NCI-H748 (cell line): ENCODE measurements around the gene AGPAT3.

Experiments used
- DNase-seq: peaks from one replicate; lab custom pipeline; 2025; ENCODE audit not compliant: unreplicated experiment; lab: John Stamatoyannopoulos, UW

AGPAT3 gene

GRCh38 chr21:43989401-43989800 is 124.4 kb downstream of the AGPAT3 start:
- DNase-seq, result no peak

DNA sequence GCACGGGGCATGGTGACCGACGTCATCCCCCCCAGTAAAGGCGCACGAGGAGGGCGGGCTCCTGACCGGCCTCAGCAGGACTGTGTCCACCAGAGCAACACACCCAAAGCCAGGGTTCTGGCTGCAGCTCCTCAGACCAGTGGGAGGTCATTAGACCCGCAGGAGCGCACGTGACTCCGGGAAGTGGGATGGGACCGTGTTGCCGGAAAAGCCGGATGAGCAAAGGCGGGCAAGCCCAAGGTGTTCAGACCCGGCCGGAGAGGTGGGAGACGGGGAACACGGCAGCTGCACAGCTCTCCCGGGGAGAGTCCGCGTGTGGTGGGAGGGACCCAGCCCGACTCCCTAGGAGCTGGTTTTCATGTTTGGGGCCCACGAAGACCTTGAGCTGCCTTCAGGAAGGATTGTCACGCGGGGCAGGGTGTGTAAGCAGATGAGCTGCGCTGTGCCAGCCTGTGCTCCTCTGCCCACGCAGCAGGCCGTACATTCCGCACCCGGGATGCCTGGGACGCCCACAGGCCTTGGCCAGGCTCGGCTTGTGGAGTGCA is 126.5 kb downstream of the AGPAT3 start:
- DNase-seq, result no peak

- DNase-seq, result no peak
Measured at GRCh38 chr21:43992121-43992520, 127.1 kb downstream of the AGPAT3 start.

DNA sequence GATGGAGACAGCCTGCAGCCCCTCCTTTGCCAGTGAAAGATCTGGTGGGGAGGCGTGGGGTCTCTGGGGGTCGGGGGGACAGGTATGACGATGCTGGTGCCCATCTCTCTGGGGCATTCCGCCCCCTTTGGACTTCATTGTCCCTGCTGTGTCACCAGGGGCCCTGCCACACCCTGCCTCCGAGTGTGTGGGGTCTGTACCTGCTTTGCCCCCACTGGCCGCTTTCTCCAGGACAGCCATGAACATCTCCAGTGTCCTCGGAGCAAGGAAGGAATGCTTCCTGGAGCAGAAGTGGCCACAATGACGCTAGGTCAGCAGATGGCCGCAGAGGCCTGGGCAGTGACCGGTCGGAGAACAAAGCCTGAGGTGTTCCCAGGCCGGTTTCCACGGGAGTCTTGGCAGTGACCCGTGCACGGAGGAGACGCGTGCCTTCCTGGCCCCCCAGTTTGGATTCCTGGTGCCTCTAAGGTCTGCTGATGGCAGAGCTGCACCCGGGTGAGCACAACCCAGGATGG is 128.5 kb downstream of the AGPAT3 start:
- DNase-seq, result no peak

DNA sequence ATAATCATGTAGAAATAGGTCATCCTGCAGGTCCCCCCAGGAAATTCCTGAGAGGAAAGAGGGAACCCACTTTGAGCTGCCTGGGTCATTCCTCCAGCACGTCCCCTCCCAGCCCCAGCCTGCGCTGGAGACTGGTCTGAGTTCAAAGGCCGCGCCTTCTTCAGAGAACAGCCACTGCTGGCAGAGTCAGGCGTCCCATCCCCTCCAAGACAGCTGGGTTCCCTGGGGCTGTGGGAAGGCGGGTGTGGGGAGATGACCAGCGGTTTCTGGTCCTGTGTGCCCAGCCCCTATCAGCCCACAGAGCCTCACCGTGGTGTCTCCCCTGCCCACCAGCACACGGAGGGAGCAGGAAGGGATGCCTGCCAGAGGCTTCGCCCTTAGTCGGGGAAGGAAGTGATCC is 129.1 kb downstream of the AGPAT3 start:
- DNase-seq, result no peak

- no peak for DNase-seq
Measured at GRCh38 chr21:43994646-43995045, 129.6 kb downstream of the AGPAT3 start.

GRCh38 chr21:43995521-43996105 is 130.6 kb downstream of the AGPAT3 start:
- DNase-seq, result no peak

DNA sequence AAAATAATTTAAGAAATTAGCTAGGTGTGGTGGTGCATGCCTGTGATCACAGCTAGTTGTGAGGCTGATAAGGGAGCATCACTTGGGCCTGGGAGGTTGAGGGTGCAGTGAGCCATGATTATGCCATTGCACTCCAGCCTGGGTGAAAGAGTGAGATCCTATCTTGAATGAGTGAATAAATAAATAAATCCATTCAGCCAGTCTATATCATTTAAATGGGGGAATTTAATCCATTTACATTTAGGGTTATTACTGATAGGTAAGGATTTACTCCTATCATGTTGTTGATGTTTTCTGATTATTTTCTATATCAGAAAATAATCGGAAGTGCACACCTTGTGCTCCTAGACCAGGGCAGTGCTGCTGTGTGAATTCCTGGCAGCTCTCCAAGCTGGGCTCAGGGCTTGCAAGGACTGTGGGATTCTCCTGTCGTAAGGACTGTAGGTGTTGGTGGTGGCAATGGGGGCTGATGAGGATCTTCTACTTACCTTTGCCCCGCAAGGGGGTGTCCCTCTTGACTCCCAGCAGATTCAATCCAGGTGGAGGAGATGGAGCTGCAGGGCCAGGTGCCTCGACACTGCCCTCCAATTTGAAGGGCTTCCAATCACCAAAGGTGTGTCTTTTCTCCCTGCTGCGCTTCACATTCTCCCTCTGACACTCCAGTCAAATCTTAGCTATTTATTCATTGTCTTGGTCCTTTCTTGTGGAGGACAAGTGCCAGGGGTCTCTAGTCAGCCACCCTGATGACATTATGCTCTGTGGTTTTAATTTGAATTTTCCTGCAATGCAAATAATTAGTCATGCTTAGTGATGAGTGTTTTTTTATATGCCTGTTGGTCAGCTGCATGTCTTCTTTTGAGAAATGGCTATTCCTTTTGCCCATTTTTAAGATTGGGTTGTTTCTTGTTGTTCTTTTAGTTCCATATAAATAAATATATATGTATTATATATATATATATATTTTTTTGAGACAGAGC is 133.0 kb downstream of the AGPAT3 start:
- no peak for DNase-seq

GRCh38 chr21:44000360-44000759 is 135.3 kb downstream of the AGPAT3 start:
- no peak for DNase-seq

GRCh38 chr21:44002511-44002910 is 137.5 kb downstream of the AGPAT3 start:
- no peak for DNase-seq

DNA sequence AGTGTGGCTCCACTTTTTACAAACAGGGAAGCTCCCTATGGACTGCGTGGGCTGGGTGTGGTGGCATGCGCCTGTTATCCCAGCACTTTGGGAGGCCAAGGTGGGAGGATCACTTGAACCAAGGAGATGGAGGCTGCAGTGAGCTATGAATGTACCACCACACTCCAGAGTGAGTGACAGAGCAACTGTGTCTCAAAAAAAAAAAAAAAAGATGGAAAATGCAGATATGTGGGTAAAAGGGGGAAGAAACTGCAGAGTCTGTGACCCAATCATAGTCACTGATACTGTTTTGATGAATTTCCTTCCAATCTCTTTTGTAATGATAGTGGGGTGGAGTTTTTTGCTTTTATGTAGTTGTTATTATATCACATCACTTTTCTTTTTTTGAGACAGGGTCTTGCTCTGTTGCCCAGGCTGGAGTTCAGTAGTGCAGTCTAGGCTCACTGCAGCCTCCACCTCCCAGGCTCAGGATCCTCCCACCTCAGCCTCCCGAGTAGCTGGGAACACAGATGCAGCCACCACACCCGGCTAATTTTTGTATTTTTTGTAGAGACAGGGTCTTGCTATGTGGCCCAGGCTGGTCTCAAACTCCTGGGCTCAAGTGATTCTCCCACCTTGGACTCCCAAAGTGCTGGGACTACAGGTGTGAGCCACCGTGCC is 138.4 kb downstream of the AGPAT3 start:
- DNase-seq, result no peak

GRCh38 chr21:44005071-44005470 is 140.0 kb downstream of the AGPAT3 start:
- no peak for DNase-seq

- DNase-seq, result no peak
Measured at GRCh38 chr21:44005593-44005992, 140.6 kb downstream of the AGPAT3 start.

DNA sequence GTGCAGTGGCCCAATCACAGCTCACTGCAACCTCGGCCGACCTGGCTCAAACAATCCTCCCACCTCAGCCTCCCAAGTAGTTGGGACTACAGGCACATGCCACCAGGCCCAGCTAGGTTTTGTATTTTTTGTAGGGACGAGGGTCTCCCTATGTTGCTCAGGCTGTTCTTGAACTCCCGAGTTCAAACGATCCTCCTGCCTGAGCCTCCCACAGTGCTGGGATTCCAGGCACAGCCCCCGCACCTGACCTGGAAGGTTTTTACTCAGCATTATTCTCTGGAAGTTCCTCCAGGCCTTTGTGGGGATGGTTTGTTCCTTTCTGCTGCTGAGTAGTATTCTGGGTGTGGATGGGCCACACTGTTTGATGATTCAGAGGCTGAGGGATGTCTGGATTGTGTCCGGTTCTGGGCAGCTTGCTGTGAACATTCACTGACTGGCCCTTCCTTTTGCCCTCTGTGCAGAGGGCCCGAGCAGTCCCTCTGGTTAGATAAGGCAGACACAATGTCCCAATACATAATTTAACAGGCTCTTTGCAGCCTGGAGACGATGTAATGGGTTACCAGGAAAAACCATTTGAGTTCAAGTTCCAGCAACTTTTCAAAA is 141.1 kb downstream of the AGPAT3 start:
- DNase-seq, result no peak

DNA sequence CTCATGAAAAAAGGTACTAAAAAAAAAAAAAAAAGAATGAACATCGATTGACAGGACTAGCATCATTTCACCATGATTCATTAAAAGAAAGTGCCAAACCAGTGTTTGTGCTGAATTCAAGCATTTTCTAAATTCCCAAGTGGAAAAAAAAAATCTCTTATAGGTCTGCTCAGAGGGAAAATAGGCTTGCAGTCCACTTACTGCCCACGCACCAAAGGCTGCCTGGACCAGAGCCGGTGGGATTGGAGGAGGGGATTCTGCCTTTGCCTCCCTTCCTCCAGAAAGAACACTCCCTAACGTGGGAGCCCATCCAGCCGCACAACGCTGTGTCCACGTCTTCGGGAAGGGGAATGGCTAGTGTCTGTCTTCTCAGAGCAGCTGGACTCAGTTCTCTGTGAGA is 141.6 kb downstream of the AGPAT3 start:
- no peak for DNase-seq

DNA sequence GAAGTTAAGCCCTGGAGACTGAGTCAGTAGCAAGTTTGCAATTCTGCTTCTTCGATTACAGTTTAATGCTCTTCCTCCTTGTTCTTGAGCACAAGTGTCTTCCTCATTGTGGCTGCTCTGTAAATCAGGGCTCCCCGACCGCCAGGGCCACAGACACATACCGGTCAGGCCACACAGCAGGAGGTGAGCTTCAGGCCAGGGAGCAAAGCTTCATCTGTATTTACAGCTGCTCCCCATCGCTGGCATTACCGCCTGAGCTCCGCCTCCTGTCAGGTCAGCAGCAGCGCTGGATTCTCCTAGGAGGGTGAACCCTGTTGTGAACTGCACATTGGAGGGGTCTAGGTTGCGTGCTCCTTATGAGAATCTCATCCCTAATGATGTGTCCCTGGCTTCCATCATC is 145.4 kb downstream of the AGPAT3 start:
- peak; percentile 18 for DNase-seq

- no peak for DNase-seq
Measured at GRCh38 chr21:44011123-44011522, 146.1 kb downstream of the AGPAT3 start.

DNA sequence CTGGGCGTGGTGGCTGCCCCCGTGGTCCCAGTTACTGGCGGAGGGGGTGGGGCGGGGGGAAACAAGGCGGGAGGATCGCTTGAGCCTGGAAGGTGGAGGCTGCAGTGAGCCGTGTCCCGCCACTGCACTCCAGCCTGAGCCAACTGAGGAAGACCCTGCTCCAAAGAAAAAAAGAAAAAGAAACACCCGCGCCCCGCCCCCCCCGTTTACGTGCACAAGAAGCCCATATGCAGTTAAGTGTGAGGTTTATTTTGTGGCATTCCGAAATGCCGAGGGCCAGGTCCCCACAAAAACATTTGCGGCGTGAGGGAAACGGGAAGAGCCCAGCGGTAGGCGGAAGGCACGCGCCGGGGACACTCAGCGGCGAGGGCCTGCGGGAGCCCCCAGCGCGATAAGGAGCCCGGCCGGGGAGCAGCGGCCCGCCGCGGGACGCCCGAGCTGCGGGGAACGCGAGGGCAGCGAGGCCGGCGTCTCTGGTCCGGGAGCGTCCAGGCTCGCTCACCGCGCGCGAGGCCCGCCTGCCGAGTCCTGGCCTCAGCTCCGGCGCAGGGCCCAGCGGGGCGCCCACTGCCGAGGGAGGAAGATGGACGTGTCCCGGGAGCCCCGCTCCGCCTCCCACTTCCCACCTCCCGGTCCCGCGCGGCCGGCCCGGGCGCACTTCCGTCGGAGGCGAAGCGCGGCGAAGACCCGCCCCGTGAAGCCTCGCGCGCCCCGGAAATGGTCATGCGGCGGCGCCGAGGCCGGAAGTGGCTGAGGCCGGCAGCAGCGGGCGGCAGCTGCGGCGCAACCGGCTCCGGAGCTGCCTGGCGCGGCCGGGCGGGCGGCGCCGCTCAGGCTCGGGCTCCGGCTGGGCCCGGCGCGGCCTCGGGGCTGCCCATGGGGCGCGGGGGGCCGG is 146.8 kb downstream of the AGPAT3 start, which contains the start of gene TRAPPC10:
Gene TRAPPC10, plus strand, starts transcription at position 731 of the 895 bp plus-strand sequence. CDS start 185 bp downstream, outside the sequence.
- DNase-seq, result peak; percentile 88

GRCh38 chr21:44012474-44013379 is 147.7 kb downstream of the AGPAT3 start:
- peak; percentile 63 for DNase-seq
